Esophagus squamous epithelium (tissue), 4 donors: ENCODE data around the gene NASP.

ENCODE experiments used
- CTCF ChIP-seq, 6 experiments: fragments of 450-650 bp in 4 of 6; fragments of 200-600 bp in 2 of 6; sonication (generic) in 2 of 6; IDR thresholded peaks; one replicate each; pipeline ENCODE4 v1.5.1; 2016 to 2019; ENCODE audit warnings: antibody characterized with exemption in 6 of 6, mild to moderate bottlenecking in 4 of 6, moderate library complexity in 4 of 6
- POLR2A ChIP-seq, 4 donors: fragments of 450-650 bp; IDR thresholded peaks; one replicate each; pipeline ENCODE4 v1.6.1; 2017; ENCODE audit warnings: antibody characterized with exemption in 4 of 4, mild to moderate bottlenecking in 4 of 4, moderate library complexity in 3 of 4

GRCh38 chr1:45643978-45644377 is 60.1 kb downstream of the NASP start:
- peak in 1 of 6 experiments; percentile 27 for TF ChIP-seq CTCF (IDR thresholded peaks at IDR 0.05)
- no peak for TF ChIP-seq POLR2A (IDR thresholded peaks at IDR 0.05)
